Lower lobe of right lung (tissue), 2 donors: Measurements from ENCODE around the gene BIN1. TPM values are rescaled to one million over a fixed set of nuclear protein-coding genes. Genes with fewer than 3 reads are reported as not detected.
A peak's percentile ranks its signal among the peaks of the same experiment; 100 is the strongest.

Experiments
- ATAC-seq, 2 donors: fragments of 200-7000 bp; cut with Tn5 transposase; one replicate each; pipeline ENCODE4 v1.9.1; 2020 to 2022; ENCODE audit warnings: mild to moderate bottlenecking in 2 of 2, moderate library complexity in 2 of 2
- DNase-seq: peaks from one replicate; pipeline ENCODE4 v3.0.0-alpha.2; 2020
- H3K27ac ChIP-seq: fragments of 200-600 bp; one replicate; pipeline ENCODE4 v1.8.0; 2022
- H3K27me3 ChIP-seq: fragments of 200-600 bp; one replicate; pipeline ENCODE4 v1.8.0; 2022; ENCODE audit warnings: low read depth
- H3K36me3 ChIP-seq: fragments of 200-600 bp; one replicate; pipeline ENCODE4 v1.8.0; 2022; ENCODE audit warnings: mild to moderate bottlenecking
- H3K4me1 ChIP-seq: fragments of 200-600 bp; one replicate; pipeline ENCODE4 v1.8.0; 2022
- H3K4me3 ChIP-seq: fragments of 200-600 bp; one replicate; pipeline ENCODE4 v1.8.0; 2022; ENCODE audit warnings: mild to moderate bottlenecking
- H3K9me3 ChIP-seq: fragments of 200-600 bp; one replicate; pipeline ENCODE4 v1.8.0; 2022
- CTCF ChIP-seq: fragments of 200-600 bp; IDR thresholded peaks from one replicate; pipeline ENCODE4 v1.8.0; 2022; ENCODE audit warnings: antibody characterized with exemption, mild to moderate bottlenecking
- intact Hi-C: fragments of 100-400 bp; cut with DNase I; formaldehyde crosslinking; loops from one replicate; pipeline ENCODE4 v1.11.0; 2022
- total RNA-seq: library from RNA; stranded (reverse); fragmentation: NEBNext Ultra II Directional; extraction: Animal tissue kit (Norgen Biotek cat#: 25700); gene quantifications from one replicate; pipeline ENCODE4 v1.2.1, GENCODE V29; 2021
- donor health status: DM: no; HTN: yes; CAD: no; lungs with severe emphysema.

The BIN1 gene
- total RNA-seq, 1 donor from 2014 or later: 33.9 TPM

GRCh38 chr2:127047054-127047453, 59.9 kb downstream of the BIN1 start:
- DNase-seq (peak; percentile 41), ATAC-seq (no peak)
- Histone ChIP-seq H3K27ac (no peak overlapping the region), H3K9me3 (no peaks in the 10 kb centered on the region), H3K36me3 (peaks cover 13% of the 10 kb centered on the region), H3K4me3 (no peak overlapping the region), H3K27me3 (no peaks in the 10 kb centered on the region), H3K4me1 (peaks cover 7% of the 10 kb centered on the region)
- intact Hi-C loops: no loop called here
- no peak for TF ChIP-seq CTCF

GRCh38 chr2:127046579-127046978, 60.4 kb downstream of the BIN1 start:
- intact Hi-C loops: no loop called here
- H3K27ac ChIP-seq: no peak overlapping the region
- no peaks in the 10 kb centered on the region for H3K9me3 ChIP-seq
- no peak for TF ChIP-seq CTCF
- H3K27me3 ChIP-seq: no peaks in the 10 kb centered on the region
- no peak for DNase-seq
- H3K4me1 ChIP-seq: peaks cover 7% of the 10 kb centered on the region
- no peak overlapping the region for H3K4me3 ChIP-seq
- ATAC-seq: no peak
- peaks cover 13% of the 10 kb centered on the region for H3K36me3 ChIP-seq

DNA sequence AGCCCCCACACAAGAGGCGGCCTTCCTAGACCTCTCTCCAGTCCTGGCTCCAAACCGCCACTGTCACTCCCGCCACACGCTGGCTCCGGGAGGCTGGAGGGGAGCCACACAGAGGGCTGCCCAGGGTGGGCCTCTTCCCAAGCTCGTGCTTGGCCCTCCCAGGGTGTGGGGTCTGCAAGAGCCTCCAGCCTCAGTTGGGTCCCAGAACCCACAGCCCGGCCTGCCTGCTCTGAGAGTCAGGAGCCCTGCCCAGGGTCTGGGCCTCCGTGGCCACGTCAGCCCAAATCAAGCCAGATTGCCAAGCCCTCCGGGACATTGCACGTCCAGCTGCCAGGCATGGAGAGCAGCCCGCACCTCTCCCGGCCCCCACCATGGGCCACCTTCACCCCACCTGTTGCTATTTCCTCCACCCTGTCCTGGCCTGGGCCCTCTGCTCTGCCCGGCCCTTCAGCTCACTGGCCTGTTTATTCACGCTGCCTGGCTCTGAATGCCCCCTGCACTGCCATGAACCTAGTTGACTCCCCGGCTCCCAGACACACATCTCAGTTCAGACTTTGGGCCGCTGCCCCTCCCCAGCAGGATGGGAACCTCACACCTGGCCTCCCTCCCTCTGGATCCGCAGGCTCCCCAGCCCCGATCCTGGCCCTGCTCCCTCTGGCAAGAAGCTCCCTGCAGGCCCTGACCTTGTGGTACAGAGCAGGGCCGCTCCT, 61.0 kb downstream of the BIN1 start:
- Histone ChIP-seq H3K9me3 (no peaks in the 10 kb centered on the region), H3K36me3 (peaks cover 13% of the 10 kb centered on the region), H3K27ac (no peak overlapping the region), H3K27me3 (no peaks in the 10 kb centered on the region), H3K4me1 (peaks cover 7% of the 10 kb centered on the region), H3K4me3 (no peak overlapping the region)
- DNase-seq (peak; percentile 42), ATAC-seq (no peak)
- no peak for TF ChIP-seq CTCF
- intact Hi-C loops: no loop called here

DNA sequence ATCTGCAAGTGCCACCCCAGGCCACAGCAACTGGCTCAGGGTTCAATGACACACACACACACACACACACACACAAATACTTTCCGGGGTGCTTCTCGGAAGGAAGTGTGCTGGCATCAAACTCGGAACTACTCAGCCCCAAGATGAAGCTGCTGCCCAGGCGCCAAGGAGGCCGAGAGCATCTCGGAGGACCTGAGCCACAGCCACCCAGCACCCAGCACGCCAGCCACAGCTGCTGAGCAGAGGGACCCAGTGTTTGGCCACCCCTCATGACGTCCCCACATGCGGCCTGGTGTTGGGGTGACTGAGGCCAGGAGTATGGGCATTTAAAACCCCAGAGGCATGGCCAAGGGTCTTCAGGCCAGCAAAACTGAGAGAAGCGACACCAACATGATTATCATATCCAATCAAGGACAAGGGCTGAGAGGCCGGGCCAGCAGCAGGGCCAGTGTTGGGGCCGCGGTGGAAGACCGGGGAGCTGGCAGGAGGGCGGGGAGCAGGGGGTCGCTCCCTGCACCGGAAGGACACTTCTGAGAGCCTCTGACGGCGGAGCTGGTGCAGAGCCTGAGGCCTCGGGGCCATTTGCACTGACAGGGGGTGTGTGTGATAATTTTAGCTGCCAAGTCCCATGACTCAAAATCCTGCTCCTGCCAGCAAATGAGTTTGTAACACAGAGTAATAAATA, 61.8 kb downstream of the BIN1 start:
- ATAC-seq: no peak
- peaks cover 5% of the 10 kb centered on the region for H3K4me1 ChIP-seq
- no peak for TF ChIP-seq CTCF
- H3K4me3 ChIP-seq: no peak overlapping the region
- intact Hi-C loops: no loop called here
- H3K27me3 ChIP-seq: no peaks in the 10 kb centered on the region
- no peak for DNase-seq
- H3K27ac ChIP-seq: no peak overlapping the region
- peaks cover 13% of the 10 kb centered on the region for H3K36me3 ChIP-seq
- no peaks in the 10 kb centered on the region for H3K9me3 ChIP-seq

DNA sequence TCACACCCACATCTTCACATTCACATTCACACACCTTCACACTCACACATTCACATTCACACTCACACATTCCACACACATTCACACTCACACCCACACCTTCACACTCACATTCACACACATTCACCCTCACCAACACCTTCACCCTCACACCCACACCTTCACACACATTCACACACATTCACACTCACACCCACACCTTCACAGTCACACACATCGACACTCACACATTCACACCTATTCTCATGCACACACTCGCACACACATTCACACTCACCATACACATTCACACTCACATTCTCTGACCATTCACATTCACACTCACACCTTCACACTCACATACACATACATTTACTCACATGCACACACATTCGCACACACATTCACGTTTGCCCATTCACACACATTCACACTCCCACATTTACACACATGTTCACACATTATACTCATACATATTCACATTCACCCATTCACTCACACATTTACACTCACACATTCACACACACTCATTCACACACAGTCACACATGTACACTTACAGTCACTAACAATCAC, 62.7 kb downstream of the BIN1 start:
- H3K27ac ChIP-seq: no peak overlapping the region
- DNase-seq (no peak), ATAC-seq (no peak)
- H3K4me3 ChIP-seq: no peak overlapping the region
- H3K27me3 ChIP-seq: no peaks in the 10 kb centered on the region
- no peaks in the 10 kb centered on the region for H3K9me3 ChIP-seq
- intact Hi-C loops: no loop called here
- no peaks in the 10 kb centered on the region for H3K4me1 ChIP-seq
- TF ChIP-seq CTCF: no peak
- peaks cover 13% of the 10 kb centered on the region for H3K36me3 ChIP-seq
